Regular cardiac myocyte (primary cell): ENCODE results near the gene BMAL1. TPM values are rescaled to one million over a fixed set of nuclear protein-coding genes. Genes with fewer than 3 reads are reported as not detected.

Source experiments
- total RNA-seq: library from RNA; depleted of rRNA; stranded (reverse); fragments of >200 nt; gene quantifications from 2 replicates; pipeline ENCODE4 v1.2.3, GENCODE V29; 2014

Gene BMAL1
- total RNA-seq: 7.3 and 14.1 TPM in 2 replicates

DNA sequence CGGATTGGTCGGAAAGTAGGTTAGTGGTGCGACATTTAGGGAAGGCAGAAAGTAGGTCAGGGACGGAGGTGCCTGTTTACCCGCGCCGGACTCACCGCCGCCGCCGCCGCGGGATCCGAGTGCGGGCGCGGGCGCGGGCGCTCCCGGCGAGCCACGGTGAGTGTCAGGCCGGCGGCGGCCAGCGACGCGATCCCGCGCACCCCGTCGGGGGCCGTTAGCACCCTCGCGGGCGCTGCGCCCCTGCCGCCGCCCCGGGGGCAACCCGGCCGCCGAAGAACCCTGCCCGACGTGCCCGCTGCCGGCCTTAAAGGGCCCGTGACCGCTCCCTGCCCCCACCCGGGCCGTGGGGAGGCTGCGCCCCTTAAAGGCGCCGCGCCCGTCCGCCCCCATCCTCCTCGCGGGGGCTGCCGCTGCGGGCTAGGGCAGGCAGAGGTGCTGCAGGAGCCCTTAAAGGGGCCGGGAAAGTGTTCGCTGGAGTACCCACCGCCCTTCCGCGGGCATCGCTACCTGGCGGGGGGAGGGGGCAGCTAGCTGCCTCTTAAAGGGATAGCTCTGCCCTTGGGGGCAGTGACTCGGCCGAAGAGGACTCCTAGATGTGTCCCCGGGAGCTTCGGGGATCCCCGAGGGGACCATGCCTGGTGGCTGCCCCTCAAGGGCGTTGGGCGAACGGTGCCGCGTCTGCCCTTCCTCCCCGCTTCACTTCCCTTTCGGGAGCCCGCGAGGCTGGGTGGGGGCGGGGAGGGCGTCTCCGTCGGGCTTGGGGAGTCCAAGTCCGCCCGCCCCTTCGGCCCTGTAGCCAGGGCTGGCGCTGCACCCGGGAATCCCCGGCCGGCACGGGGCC, at the start of gene BMAL1:
Gene BMAL1 (plus strand): TSS at position 23 of the 841 bp plus-strand sequence. CDS start 76,519 bp downstream, outside the sequence.

Other genes starting within 250 kb of the BMAL1 start
- 90.5 and 112 TPM in 2 replicates for gene BTBD10, start 185.4 kb downstream of the BMAL1 start, total RNA-seq
- gene PTH, start 218.2 kb downstream of the BMAL1 start, total RNA-seq: not detected in 2 replicates